Loucy (cell line): ENCODE measurements around the gene DNAJC17.

Experiments
- H2AFZ ChIP-seq: fragments of 200-600 bp; sonication (generic); 2 replicates; pipeline ENCODE4 v1.6.0; 2016; ENCODE audit warnings: antibody characterized with exemption, mild to moderate bottlenecking, low read length, moderate library complexity
- H3F3A ChIP-seq: fragments of 200-600 bp; 2 replicates; pipeline ENCODE4 v1.6.0; 2016; ENCODE audit warnings: antibody characterized with exemption, low read depth, mild to moderate bottlenecking
- H3K27me3 ChIP-seq: fragments of 200-600 bp; sonication (generic); 2 replicates; pipeline ENCODE4 v1.6.1; 2014; ENCODE audit warnings: low read length, mild to moderate bottlenecking; ENCODE audit not compliant: insufficient read depth, poor library complexity, severe bottlenecking
- H3K36me3 ChIP-seq: fragments of 200-600 bp; sonication (generic); 2 replicates; pipeline ENCODE4 v1.6.1; 2016; ENCODE audit warnings: low read length; ENCODE audit not compliant: insufficient read depth
- H3K4me1 ChIP-seq: fragments of 200-600 bp; sonication (generic); 2 replicates; pipeline ENCODE4 v1.5.1; 2014; ENCODE audit warnings: low read length, mild to moderate bottlenecking; ENCODE audit not compliant: insufficient read depth, poor library complexity, severe bottlenecking
- H3K4me2 ChIP-seq: fragments of 200-600 bp; sonication (generic); 2 replicates; pipeline ENCODE4 v1.6.0; 2014; ENCODE audit warnings: antibody characterized with exemption, low read length, low read depth, mild to moderate bottlenecking; ENCODE audit not compliant: poor library complexity, severe bottlenecking
- H3K4me3 ChIP-seq: fragments of 200-600 bp; sonication (generic); 2 replicates; pipeline ENCODE4 v1.5.1; 2014; ENCODE audit warnings: low read length, mild to moderate bottlenecking, mixed read lengths; ENCODE audit not compliant: poor library complexity, severe bottlenecking
- H3K79me2 ChIP-seq: fragments of 200-600 bp; sonication (generic); 2 replicates; pipeline ENCODE4 v1.6.1; 2014; ENCODE audit warnings: low read length; ENCODE audit not compliant: insufficient read depth
- H3K9ac ChIP-seq: fragments of 200-600 bp; sonication (generic); 2 replicates; pipeline ENCODE4 v1.6.0; 2014; ENCODE audit warnings: mild to moderate bottlenecking, low read depth, low read length, moderate library complexity; ENCODE audit not compliant: poor library complexity, severe bottlenecking
- H3K9me2 ChIP-seq: fragments of 200-600 bp; sonication (generic); replicated peaks from 2 replicates; pipeline ENCODE4 v1.6.1; 2016; ENCODE audit warnings: low read depth, low read length, mixed read lengths
- H3K9me3 ChIP-seq: fragments of 200-600 bp; sonication (generic); 2 replicates; pipeline ENCODE4 v1.6.1; 2014; ENCODE audit warnings: mild to moderate bottlenecking, antibody characterized with exemption, low read length, low read depth; ENCODE audit not compliant: insufficient read depth
- H4K20me1 ChIP-seq: fragments of 200-600 bp; sonication (generic); 2 replicates; pipeline ENCODE4 v1.6.0; 2014; ENCODE audit warnings: antibody characterized with exemption, low read length, mild to moderate bottlenecking; ENCODE audit not compliant: insufficient read depth, poor library complexity, severe bottlenecking
- EZH2phosphoT487 ChIP-seq: fragments of 200-600 bp; IDR thresholded peaks from 2 replicates; pipeline ENCODE4 v1.6.1; 2018; ENCODE audit warnings: antibody characterized with exemption, mild to moderate bottlenecking, moderate library complexity, borderline replicate concordance
- TF ChIP-seq, protein P1 (sequence below): fragments of 200-600 bp; sonication (generic); conservative IDR thresholded peaks from 2 replicates; pipeline ENCODE4 v1.5.1; 2014; ENCODE audit warnings: mild to moderate bottlenecking, antibody characterized with exemption, low read length

Gene DNAJC17

GRCh38 chr15:40787991-40788390 lies 19.3 kb downstream of the DNAJC17 start:
- Histone ChIP-seq H3K4me3 (peak overlapping the region; percentile 52), H3K4me1 (peaks cover 21% of the 10 kb centered on the region)

DNA sequence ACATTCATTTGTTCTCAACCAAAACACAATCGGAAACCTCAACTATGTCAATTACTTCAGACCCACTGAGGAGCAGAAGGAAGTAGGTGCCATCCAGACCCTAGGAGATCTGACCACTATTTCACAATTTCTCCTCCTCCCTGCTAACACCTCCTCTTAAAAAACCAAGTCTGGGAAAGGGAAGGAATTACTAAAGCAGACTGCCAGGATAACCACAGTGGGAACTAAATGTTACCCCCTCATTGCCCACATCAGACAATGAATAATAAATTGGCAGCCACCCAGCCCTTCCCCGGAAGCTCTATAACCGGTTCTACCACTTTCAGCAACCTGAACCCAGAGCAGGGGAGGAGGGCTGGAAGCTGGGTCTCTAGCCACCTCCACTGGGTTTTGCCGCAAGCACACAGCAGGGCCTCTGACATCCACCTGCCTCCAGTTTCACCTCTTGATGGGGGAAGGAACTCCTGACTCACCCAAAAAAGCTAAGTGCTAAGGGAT lies 19.9 kb downstream of the DNAJC17 start:
- Histone ChIP-seq H3K79me2 (no peaks in the 10 kb centered on the region), H3F3A (no peaks in the 10 kb centered on the region), H3K36me3 (no peaks in the 10 kb centered on the region), H2AFZ (0 out of 2 replicates have a peak overlapping the region, but pooled peaks have one; percentile 20), H3K9me2 (no peaks in the 10 kb centered on the region), H3K4me3 (peak overlapping the region; percentile 52), H3K9me3 (no peaks in the 10 kb centered on the region), H4K20me1 (peaks cover 11% of the 10 kb centered on the region), H3K27me3 (no peaks in the 10 kb centered on the region), H3K9ac (peak overlapping the region; percentile 36), H3K4me1 (peaks cover 21% of the 10 kb centered on the region), H3K4me2 (peak overlapping the region; percentile 74)
- TF ChIP-seq, protein P1, sequence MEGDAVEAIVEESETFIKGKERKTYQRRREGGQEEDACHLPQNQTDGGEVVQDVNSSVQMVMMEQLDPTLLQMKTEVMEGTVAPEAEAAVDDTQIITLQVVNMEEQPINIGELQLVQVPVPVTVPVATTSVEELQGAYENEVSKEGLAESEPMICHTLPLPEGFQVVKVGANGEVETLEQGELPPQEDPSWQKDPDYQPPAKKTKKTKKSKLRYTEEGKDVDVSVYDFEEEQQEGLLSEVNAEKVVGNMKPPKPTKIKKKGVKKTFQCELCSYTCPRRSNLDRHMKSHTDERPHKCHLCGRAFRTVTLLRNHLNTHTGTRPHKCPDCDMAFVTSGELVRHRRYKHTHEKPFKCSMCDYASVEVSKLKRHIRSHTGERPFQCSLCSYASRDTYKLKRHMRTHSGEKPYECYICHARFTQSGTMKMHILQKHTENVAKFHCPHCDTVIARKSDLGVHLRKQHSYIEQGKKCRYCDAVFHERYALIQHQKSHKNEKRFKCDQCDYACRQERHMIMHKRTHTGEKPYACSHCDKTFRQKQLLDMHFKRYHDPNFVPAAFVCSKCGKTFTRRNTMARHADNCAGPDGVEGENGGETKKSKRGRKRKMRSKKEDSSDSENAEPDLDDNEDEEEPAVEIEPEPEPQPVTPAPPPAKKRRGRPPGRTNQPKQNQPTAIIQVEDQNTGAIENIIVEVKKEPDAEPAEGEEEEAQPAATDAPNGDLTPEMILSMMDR = no peak
- no peak for TF ChIP-seq EZH2phosphoT487

More at GRCh38 chr15:40787991-40788390, 19.3 kb downstream of the DNAJC17 start:
- no peaks in the 10 kb centered on the region for H3K79me2 ChIP-seq
- no peaks in the 10 kb centered on the region for H3F3A ChIP-seq
- no peaks in the 10 kb centered on the region for H3K9me2 ChIP-seq
- H3K27me3 ChIP-seq = no peaks in the 10 kb centered on the region
- TF ChIP-seq, protein P1 = no peak
- TF ChIP-seq EZH2phosphoT487 = no peak
- H3K36me3 ChIP-seq = no peaks in the 10 kb centered on the region
- no peaks in the 10 kb centered on the region for H3K9me3 ChIP-seq
- no peak overlapping the region for H2AFZ ChIP-seq
- H3K9ac ChIP-seq = no peak overlapping the region
- H3K4me2 ChIP-seq = peak overlapping the region; percentile 74
- H4K20me1 ChIP-seq = peaks cover 11% of the 10 kb centered on the region

DNA sequence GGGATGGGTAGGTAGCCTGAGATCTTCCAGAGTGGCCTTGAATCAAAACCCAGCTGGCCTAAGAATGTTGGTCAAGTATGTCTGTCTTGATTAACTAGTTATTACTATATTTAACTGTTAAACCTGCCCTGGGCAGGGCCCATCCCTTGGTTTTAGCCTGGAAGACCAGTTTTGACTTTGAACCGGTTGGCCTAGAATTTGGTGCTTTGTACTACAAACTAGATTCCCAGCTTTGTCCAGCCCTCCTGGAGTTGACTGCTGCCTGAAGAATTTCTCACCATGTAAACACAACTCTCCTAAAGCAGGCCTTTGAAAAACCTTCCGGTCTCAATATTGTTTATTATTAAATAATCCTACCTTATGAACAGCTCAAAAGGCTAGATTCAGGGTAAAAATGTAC lies 21.5 kb downstream of the DNAJC17 start:
- H3K9ac ChIP-seq = no peak overlapping the region
- no peaks in the 10 kb centered on the region for H3K36me3 ChIP-seq
- peaks cover 21% of the 10 kb centered on the region for H3K4me1 ChIP-seq
- no peaks in the 10 kb centered on the region for H3K9me2 ChIP-seq
- H4K20me1 ChIP-seq = peaks cover 11% of the 10 kb centered on the region
- no peaks in the 10 kb centered on the region for H3K27me3 ChIP-seq
- no peaks in the 10 kb centered on the region for H3F3A ChIP-seq
- TF ChIP-seq EZH2phosphoT487 = no peak
- TF ChIP-seq, protein P1 = no peak
- H3K4me3 ChIP-seq = no peak overlapping the region
- H3K9me3 ChIP-seq = no peaks in the 10 kb centered on the region
- H2AFZ ChIP-seq = no peak overlapping the region
- no peak overlapping the region for H3K4me2 ChIP-seq
- no peaks in the 10 kb centered on the region for H3K79me2 ChIP-seq
